ENCODE data around the gene LRRN3. TPM values are rescaled to one million over a fixed set of nuclear protein-coding genes. Genes with fewer than 3 reads are reported as not detected.

The LRRN3 gene
- total and polyA plus RNA-seq, 4 donors = 0.42 to 13.7 (median 2.9) TPM

DNA sequence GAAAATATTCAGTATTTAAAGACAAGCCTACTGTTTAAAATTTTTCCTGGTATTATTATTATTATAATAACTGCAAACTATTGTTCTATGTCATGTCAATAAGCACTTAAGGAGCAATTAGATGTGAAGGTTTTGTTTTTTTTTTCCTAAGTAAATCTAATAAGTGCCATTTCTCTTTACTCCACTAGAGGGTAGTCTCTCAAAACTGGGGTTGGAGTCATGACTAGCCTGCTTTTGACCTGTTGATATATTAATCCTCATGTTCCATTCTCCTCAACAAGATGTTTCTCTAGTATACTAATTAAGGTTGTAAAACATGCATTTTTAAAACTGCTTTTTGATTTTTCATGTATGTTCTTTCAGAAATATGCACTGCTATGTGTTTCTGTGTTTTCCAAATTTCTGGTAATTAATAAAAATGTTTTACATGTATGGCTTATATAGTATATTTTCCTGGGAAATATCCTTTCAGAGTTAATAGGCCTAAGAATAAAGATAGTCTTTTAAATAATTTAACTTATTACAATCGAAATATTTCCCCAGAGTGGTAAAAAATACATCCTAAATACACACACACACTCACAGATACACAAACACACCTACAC is 1.0 kb upstream of the LRRN3 start:
- DNase-seq (peak in 2 of 3 donors; percentile 66 to 70), ATAC-seq (ENCODE audit: insufficient read depth, low FRiP score) (peak; percentile 69)
- no peak overlapping the region for H3K9ac ChIP-seq (ENCODE audit: insufficient read depth in 1 of 2, low read length in 2 of 2)
- H3K36me3 ChIP-seq (ENCODE audit: control insufficient read depth in 4 of 4, insufficient read depth in 4 of 4, low read length in 4 of 4) = no peaks in the 10 kb centered on the region
- TF ChIP-seq, protein P1, sequence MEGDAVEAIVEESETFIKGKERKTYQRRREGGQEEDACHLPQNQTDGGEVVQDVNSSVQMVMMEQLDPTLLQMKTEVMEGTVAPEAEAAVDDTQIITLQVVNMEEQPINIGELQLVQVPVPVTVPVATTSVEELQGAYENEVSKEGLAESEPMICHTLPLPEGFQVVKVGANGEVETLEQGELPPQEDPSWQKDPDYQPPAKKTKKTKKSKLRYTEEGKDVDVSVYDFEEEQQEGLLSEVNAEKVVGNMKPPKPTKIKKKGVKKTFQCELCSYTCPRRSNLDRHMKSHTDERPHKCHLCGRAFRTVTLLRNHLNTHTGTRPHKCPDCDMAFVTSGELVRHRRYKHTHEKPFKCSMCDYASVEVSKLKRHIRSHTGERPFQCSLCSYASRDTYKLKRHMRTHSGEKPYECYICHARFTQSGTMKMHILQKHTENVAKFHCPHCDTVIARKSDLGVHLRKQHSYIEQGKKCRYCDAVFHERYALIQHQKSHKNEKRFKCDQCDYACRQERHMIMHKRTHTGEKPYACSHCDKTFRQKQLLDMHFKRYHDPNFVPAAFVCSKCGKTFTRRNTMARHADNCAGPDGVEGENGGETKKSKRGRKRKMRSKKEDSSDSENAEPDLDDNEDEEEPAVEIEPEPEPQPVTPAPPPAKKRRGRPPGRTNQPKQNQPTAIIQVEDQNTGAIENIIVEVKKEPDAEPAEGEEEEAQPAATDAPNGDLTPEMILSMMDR (IDR thresholded peaks at IDR 0.05; ENCODE audit: control extremely low read depth, extremely low read depth) = peak; percentile 37
- no peaks in the 10 kb centered on the region for H3K27me3 ChIP-seq (ENCODE audit: control insufficient read depth in 3 of 3, insufficient read depth in 3 of 3, low read length in 2 of 3)
- WGBS, 2 donors = 37 to 45% methylated on average over 1 of the region's 1 CpG
- H3K9me3 ChIP-seq (ENCODE audit: control insufficient read depth in 4 of 4, insufficient read depth in 3 of 4, low read length in 3 of 4) = peaks cover 0 to 3% (median 0%) of the 10 kb centered on the region in 4 donors
- no peak overlapping the region for H3K4me3 ChIP-seq
- peaks cover 0 to 26% (median 8%) of the 10 kb centered on the region in 5 donors for H3K4me1 ChIP-seq (ENCODE audit: control insufficient read depth in 5 of 5, insufficient read depth in 5 of 5, low read length in 5 of 5)
- H3K27ac ChIP-seq (ENCODE audit: low read depth in 1 of 2, low read length in 1 of 2) = no peak overlapping the region

DNA sequence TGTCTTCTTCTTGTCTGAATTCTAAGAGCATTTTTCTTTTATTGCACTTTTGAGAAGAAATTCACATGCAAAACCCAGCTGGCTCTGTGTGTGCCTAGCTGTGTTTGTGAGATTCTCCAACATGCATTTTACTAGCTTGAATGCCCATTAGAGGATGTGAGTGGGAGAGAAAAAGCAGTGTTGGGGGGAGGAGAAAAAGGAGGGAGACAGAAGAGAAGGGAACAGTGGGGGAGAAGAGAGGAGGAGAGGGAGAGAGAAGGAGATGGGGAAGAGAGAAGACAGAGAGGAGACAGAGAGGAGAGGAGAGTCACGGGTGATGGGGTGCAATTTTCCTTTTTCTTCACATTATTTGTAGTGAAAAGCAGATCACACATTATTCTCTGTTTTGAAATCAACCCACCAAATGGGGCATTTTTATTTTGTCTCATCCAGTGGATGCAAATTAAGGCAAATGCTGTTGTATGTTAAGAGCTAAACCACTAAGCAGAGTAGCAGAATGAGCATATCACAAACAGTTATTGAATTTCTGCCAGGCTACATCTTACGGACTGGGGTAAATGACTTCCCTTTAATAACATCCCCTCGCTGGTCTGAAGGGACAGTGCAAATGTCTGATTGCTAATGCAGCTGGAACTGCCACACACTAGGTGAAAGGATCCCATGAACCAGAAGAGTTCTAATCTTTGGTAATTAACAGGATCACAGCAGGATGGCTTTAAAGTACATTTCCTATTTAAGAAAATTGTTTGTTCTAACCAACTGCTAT is 849 bp downstream of the LRRN3 start:
- peak overlapping the region in 1 of 2 donors; percentile 10 for H3K27ac ChIP-seq (ENCODE audit: low read depth in 1 of 2, low read length in 1 of 2)

DNA sequence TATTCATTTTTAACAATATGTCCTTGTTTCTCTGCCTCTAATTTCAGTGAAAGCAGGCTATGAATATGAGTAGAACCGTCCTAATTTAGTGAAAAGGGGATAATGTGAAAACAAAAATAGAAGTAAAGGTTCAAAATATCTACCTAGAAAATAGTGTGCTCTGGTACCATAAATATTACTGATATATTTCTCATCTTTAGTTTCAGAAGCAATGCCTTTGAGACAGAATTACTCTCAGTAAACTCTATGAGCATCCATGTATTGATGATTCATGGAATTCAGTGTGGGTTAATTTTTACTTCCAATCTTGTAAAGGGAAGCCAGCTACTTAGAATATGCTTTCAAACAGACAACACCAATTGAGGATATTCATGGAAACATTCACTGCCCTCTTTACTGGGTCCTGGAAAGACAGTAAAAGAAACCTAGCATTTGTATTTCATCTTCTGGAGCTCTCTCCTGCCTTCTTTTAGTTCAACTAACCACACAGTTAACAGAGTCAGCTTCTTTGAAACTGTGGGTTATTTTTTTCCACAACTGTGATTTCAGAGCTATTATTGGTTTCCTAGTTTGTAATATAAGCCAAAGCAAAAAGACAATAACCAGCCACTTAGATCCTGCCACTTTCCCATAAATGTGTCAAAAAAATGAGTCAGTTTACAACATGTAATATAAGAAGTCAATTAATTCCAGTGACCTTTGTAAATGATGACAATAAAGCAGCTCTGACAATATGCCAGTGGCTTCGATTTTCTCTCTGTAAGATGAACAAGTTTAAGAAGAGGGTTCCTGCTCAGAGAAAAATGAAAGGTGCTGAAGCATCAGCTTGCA is 1.7 kb downstream of the LRRN3 start:
- DNase-seq (peak in 2 of 3 donors; percentile 30 to 37), ATAC-seq (ENCODE audit: insufficient read depth, low FRiP score) (no peak)
- WGBS, 2 donors = 53 to 68% methylated on average over 2 of the region's 2 CpGs
- no peaks in the 10 kb centered on the region for H3K36me3 ChIP-seq (ENCODE audit: control insufficient read depth in 4 of 4, insufficient read depth in 4 of 4, low read length in 4 of 4)
- TF ChIP-seq, protein P1 (IDR thresholded peaks at IDR 0.05; ENCODE audit: control extremely low read depth, extremely low read depth) = no peak
- no peak overlapping the region for H3K27ac ChIP-seq (ENCODE audit: low read depth in 1 of 2, low read length in 1 of 2)
- no peaks in the 10 kb centered on the region for H3K27me3 ChIP-seq (ENCODE audit: control insufficient read depth in 3 of 3, insufficient read depth in 3 of 3, low read length in 2 of 3)
- H3K4me1 ChIP-seq (ENCODE audit: control insufficient read depth in 5 of 5, insufficient read depth in 5 of 5, low read length in 5 of 5) = peaks cover 0 to 26% (median 8%) of the 10 kb centered on the region in 5 donors
- no peaks in the 10 kb centered on the region for H3K9me3 ChIP-seq (ENCODE audit: control insufficient read depth in 4 of 4, insufficient read depth in 3 of 4, low read length in 3 of 4)
- H3K4me3 ChIP-seq = no peak overlapping the region
- peak overlapping the region; percentile 42 to 75 for H3K9ac ChIP-seq (ENCODE audit: insufficient read depth in 1 of 2, low read length in 2 of 2)

More for the DNA sequence above, 849 bp downstream of the LRRN3 start:
- TF ChIP-seq, protein P1 (IDR thresholded peaks at IDR 0.05; ENCODE audit: control extremely low read depth, extremely low read depth) = no peak
- peak; percentile 23 to 84 (median 83) for DNase-seq
- H3K27me3 ChIP-seq (ENCODE audit: control insufficient read depth in 3 of 3, insufficient read depth in 3 of 3, low read length in 2 of 3) = no peaks in the 10 kb centered on the region
- peaks cover 0 to 26% (median 8%) of the 10 kb centered on the region in 5 donors for H3K4me1 ChIP-seq (ENCODE audit: control insufficient read depth in 5 of 5, insufficient read depth in 5 of 5, low read length in 5 of 5)
- peak overlapping the region; percentile 42 to 75 for H3K9ac ChIP-seq (ENCODE audit: insufficient read depth in 1 of 2, low read length in 2 of 2)
- WGBS, 2 donors = 38% methylated on average over 3 of the region's 3 CpGs
- no peaks in the 10 kb centered on the region for H3K9me3 ChIP-seq (ENCODE audit: control insufficient read depth in 4 of 4, insufficient read depth in 3 of 4, low read length in 3 of 4)
- no peaks in the 10 kb centered on the region for H3K36me3 ChIP-seq (ENCODE audit: control insufficient read depth in 4 of 4, insufficient read depth in 4 of 4, low read length in 4 of 4)
- no peak overlapping the region for H3K4me3 ChIP-seq
- no peak for ATAC-seq (ENCODE audit: insufficient read depth, low FRiP score)
